ENCODE data around the gene SLC5A10.

The SLC5A10 gene

GRCh38 chr17:18986541-18987229, 34.7 kb downstream of the SLC5A10 start:
- DNase-seq = no peak

GRCh38 chr17:18987230-18987610, 35.3 kb downstream of the SLC5A10 start:
- no peak for DNase-seq

- DNase-seq = no peak
These were observed 36.0 kb downstream of the SLC5A10 start for GRCh38 chr17:18987862-18988545.

GRCh38 chr17:18988546-18989173, 36.7 kb downstream of the SLC5A10 start:
- DNase-seq = no peak

GRCh38 chr17:18990331-18990730, 38.4 kb downstream of the SLC5A10 start:
- DNase-seq = no peak

GRCh38 chr17:18991531-18992315, 39.8 kb downstream of the SLC5A10 start:
- no peak for DNase-seq

- no peak for DNase-seq
These were observed 40.6 kb downstream of the SLC5A10 start for GRCh38 chr17:18992454-18993130.

- no peak for DNase-seq
These were observed 42.1 kb downstream of the SLC5A10 start for GRCh38 chr17:18993905-18994526.

- no peak for DNase-seq
These were observed 42.7 kb downstream of the SLC5A10 start for GRCh38 chr17:18994631-18995030.

GRCh38 chr17:18995220-18995619, 43.3 kb downstream of the SLC5A10 start:
- DNase-seq = no peak

- no peak for DNase-seq
These were observed 44.5 kb downstream of the SLC5A10 start for GRCh38 chr17:18996458-18996857.

- DNase-seq = no peak
These were observed 45.8 kb downstream of the SLC5A10 start for GRCh38 chr17:18997650-18998196.

- DNase-seq = no peak
These were observed 47.4 kb downstream of the SLC5A10 start for GRCh38 chr17:18999394-18999793.

GRCh38 chr17:18999911-19000310, 47.9 kb downstream of the SLC5A10 start:
- no peak for DNase-seq

- no peak for DNase-seq
These were observed 48.8 kb downstream of the SLC5A10 start for GRCh38 chr17:19000531-19001325.

GRCh38 chr17:19001907-19002590, 50.1 kb downstream of the SLC5A10 start:
- no peak for DNase-seq

- DNase-seq = no peak
These were observed 51.0 kb downstream of the SLC5A10 start for GRCh38 chr17:19002805-19003542.

- DNase-seq = no peak
These were observed 51.8 kb downstream of the SLC5A10 start for GRCh38 chr17:19003543-19004420.
